GM12878 (cell line): ENCODE measurements around the gene SPP2. TPM values are rescaled to one million over a fixed set of nuclear protein-coding genes. Genes with fewer than 3 reads are reported as not detected.

Experiments used
- ATAC-seq: fragments of 200-7000 bp; cut with Tn5 transposase; 3 replicates; pipeline ENCODE4 v1.9.1; 2020; ENCODE audit warnings: mild to moderate bottlenecking, moderate library complexity
- BruUV-seq: library from RNA; stranded (reverse); fragments of 400-500 nt; replicated peaks from 2 replicates; lab custom pipeline; 2021; lab: Mats Ljungman, UMichigan
- CTCF ChIA-PET: fragments of 300-600 bp; sonication (Branson Sonifier 250); formaldehyde crosslinking; extraction: SDS; loops from one replicate; lab custom pipeline; 2021; ENCODE audit warnings: inconsistent platforms; lab: Yijun Ruan, JAX
- POLR2A ChIA-PET: fragments of 350-600 bp; formaldehyde crosslinking; extraction: SDS; loops from one replicate; lab custom pipeline; 2021; ENCODE audit warnings: inconsistent platforms; lab: Charles Lee
- RAD21 ChIA-PET: fragments of 300-600 bp; sonication (Branson Sonifier 250); formaldehyde crosslinking; loops from one replicate; lab custom pipeline; 2023; ENCODE audit warnings: antibody characterized with exemption; ENCODE audit not compliant: unreplicated experiment; lab: Charles Lee
- SMC1A ChIA-PET: fragments of 300-600 bp; sonication (Branson Sonifier 250); formaldehyde crosslinking; loops from one replicate; lab custom pipeline; 2023; ENCODE audit not compliant: unreplicated experiment, uncharacterized antibody; lab: Charles Lee
- DNase-seq: peaks from one replicate; pipeline ENCODE4 v3.0.0-alpha.2; 2011; ENCODE audit warnings: low read depth, low spot score
- FAIRE-seq: peaks from 3 replicates; lab custom pipeline; 2011; peaks lifted over from hg19 to GRCh38; lab: Jason Lieb, UNC
- H2AFZ ChIP-seq: 2 replicates; pipeline ENCODE4 v1.6.0; 2011; ENCODE audit warnings: low read depth, low read length, control low read depth; ENCODE audit not compliant: control insufficient read depth
- H3K27ac ChIP-seq: 2 replicates; pipeline ENCODE4 v1.5.1; 2011; ENCODE audit warnings: control low read depth; ENCODE audit not compliant: control insufficient read depth, insufficient read depth
- H3K27me3 ChIP-seq, 2 experiments: replicated peaks in 1 of 2; 2 replicates each; pipeline versions ENCODE4 v1.6.0 to v1.6.1; 2011; ENCODE audit warnings: low read length in 1 of 2; ENCODE audit not compliant: control insufficient read depth in 2 of 2, insufficient read depth in 2 of 2
- H3K36me3 ChIP-seq, 2 experiments: 2 replicates each; pipeline ENCODE4 v1.5.1; 2011; ENCODE audit warnings: low read length in 1 of 2; ENCODE audit not compliant: control insufficient read depth in 2 of 2, insufficient read depth in 2 of 2
- H3K4me1 ChIP-seq: 2 replicates; pipeline ENCODE4 v1.6.1; 2011; ENCODE audit warnings: mild to moderate bottlenecking, low read length, moderate library complexity, mixed read lengths; ENCODE audit not compliant: control insufficient read depth, insufficient read depth
- H3K4me2 ChIP-seq: 2 replicates; pipeline ENCODE4 v1.6.0; 2011; ENCODE audit warnings: control low read depth; ENCODE audit not compliant: control insufficient read depth, insufficient read depth
- H3K4me3 ChIP-seq: fragments of 200-600 bp; sonication (generic); 2 replicates; pipeline ENCODE4 v1.5.1; 2016
- H3K79me2 ChIP-seq: 2 replicates; pipeline ENCODE4 v1.6.0; 2011; ENCODE audit warnings: low read length; ENCODE audit not compliant: control insufficient read depth, insufficient read depth
- H3K9ac ChIP-seq: 2 replicates; pipeline ENCODE4 v1.8.0; 2011; ENCODE audit warnings: low read length, control low read depth, mixed read lengths; ENCODE audit not compliant: control insufficient read depth, insufficient read depth
- H3K9me3 ChIP-seq: replicated peaks from 3 replicates; pipeline ENCODE4 v1.5.1; 2011; ENCODE audit warnings: mild to moderate bottlenecking, low read length; ENCODE audit not compliant: control insufficient read depth, insufficient read depth
- H4K20me1 ChIP-seq: 2 replicates; pipeline ENCODE4 v1.6.0; 2011; ENCODE audit not compliant: control insufficient read depth, insufficient read depth
- ATF7 ChIP-seq: fragments of 450-650 bp; IDR thresholded peaks from 2 replicates; pipeline ENCODE4 v1.6.1; 2016; ENCODE audit warnings: low read depth, mild to moderate bottlenecking
- DPF2 ChIP-seq: fragments of 450-650 bp; IDR thresholded peaks from 2 replicates; pipeline ENCODE4 v1.6.1; 2017; ENCODE audit warnings: mild to moderate bottlenecking
- RFX5 ChIP-seq: IDR thresholded peaks from 2 replicates; pipeline ENCODE4 v1.6.1; 2011; ENCODE audit warnings: low read depth, low read length, improper control_type of control experiment
- SMAD1 ChIP-seq: fragments of 450-650 bp; IDR thresholded peaks from 2 replicates; pipeline ENCODE4 v1.6.1; 2018; ENCODE audit warnings: mild to moderate bottlenecking, low read depth; ENCODE audit not compliant: partially characterized antibody
- WGBS: methylation state at CpG from one replicate; pipeline ENCODE4 v1.1.6; 2016; ENCODE audit warnings: low lambda C conversion rate; ENCODE audit not compliant: insufficient replicate concordance, insufficient coverage; ENCODE audit errors: missing lambda C conversion rate; 5-methylcytosine and 5-hydroxymethylcytosine counted together
- in situ Hi-C: fragments of 300-500 bp; cut with MboI; formaldehyde crosslinking; loops from 9 replicates; pipeline ENCODE4 v1.14.3; 2018; ENCODE audit warnings: mixed read lengths
- intact Hi-C: fragments of 100-400 bp; cut with micrococcal nuclease; formaldehyde crosslinking; loops from one replicate; pipeline ENCODE4 v1.14.2; 2022; ENCODE audit not compliant: unreplicated experiment
- polyA plus RNA-seq, 11 experiments: library from polyadenylated mRNA; depleted of rRNA in 4 of 11; unstranded in 6 of 11; stranded (reverse) in 5 of 11; fragments of >200 nt; fragmentation: Nextera tagmentation in 4 of 11; fragmentation: Illumina TruSeq in 1 of 11; extraction: Ambion mirVana in 4 of 11; extraction: Trizol in 1 of 11; gene quantifications; 1 replicate in 1 of 11; 2 replicates in 10 of 11; pipeline versions ENCODE4 v1.2.1 to v1.2.3, GENCODE V29; 2011 to 2016; ENCODE audit warnings: inconsistent platforms in 2 of 11, missing spikeins in 2 of 11, low read depth in 1 of 11
- total RNA-seq, 4 experiments: library from RNA; depleted of rRNA in 3 of 4; stranded (reverse); fragments of >200 nt in 3 of 4; fragmentation: Illumina TruSeq in 1 of 4; extraction: Trizol in 1 of 4; gene quantifications; 2 replicates each; pipeline versions ENCODE4 v1.2.1 to v1.2.3, GENCODE V29; 2013 to 2021
- TF ChIP-seq, protein P1 (sequence below): IDR thresholded peaks from 2 replicates; pipeline ENCODE4 v1.6.1; 2011; ENCODE audit warnings: borderline replicate concordance, low read depth, mild to moderate bottlenecking, moderate library complexity, low read length; ENCODE audit not compliant: insufficient read depth, poor library complexity, severe bottlenecking

The SPP2 gene
- total and polyA plus RNA-seq, 10 of the 15 experiments (the other 5 are each of a cell fraction or from before 2014, with no cell fraction given), result not detected

DNA sequence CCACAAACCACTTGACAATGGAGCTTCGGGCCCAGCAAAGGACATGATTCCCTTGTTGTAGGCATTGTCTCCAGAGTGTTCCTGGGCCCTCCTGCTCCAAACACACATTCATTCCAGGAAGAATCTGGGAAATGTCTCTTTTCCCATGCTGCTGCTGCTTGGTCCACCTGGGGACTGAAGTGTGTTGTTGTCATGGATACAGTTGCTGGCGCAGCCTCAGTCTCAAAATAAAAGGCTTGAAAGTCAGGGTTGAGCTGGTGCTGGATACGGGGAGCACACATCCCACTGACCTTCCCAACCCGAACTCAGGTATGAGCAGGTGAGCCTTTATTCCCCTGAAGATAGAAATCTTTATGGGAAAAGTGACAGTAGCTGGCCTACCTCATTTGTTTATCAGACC is 30.6 kb upstream of the SPP2 start:
- Histone ChIP-seq H3K9me3 (no peaks in the 10 kb centered on the region; the same call in 1 of the 3 replicates), H3K27me3 (peaks cover 1 to 6% of the 10 kb centered on the region in 2 experiments; a peak in 2 of 4 replicates), H4K20me1 (no peaks in the 10 kb centered on the region)
- no peak for TF ChIP-seq ATF7
- TF ChIP-seq, all 136 proteins: peak for 0
- Histone ChIP-seq H3K4me1 (no peaks in the 10 kb centered on the region), H3K79me2 (no peaks in the 10 kb centered on the region), H2AFZ (no peak overlapping the region), H3K36me3 (no peaks in the 10 kb centered on the region), H3K27ac (no peak overlapping the region), H3K4me3 (no peak overlapping the region), H3K9ac (no peak overlapping the region), H3K4me2 (no peak overlapping the region)
- SMC1A ChIA-PET, result interaction anchor here (0.9 kb wide), 1 partner anchor 11 kb away, joined by 3 read pairs; no protein-coding TSS in a partner anchor
- CTCF ChIA-PET, result no interaction called here
- in situ Hi-C loops, result no loop called here
- intact Hi-C loops, result no loop called here
- RAD21 ChIA-PET, result no interaction called here
- DNase-seq (no peak), FAIRE-seq (no peak), ATAC-seq (no peak)
- POLR2A ChIA-PET, result no interaction called here
- 21% methylated on average over 4 of the region's 4 CpGs for WGBS
- no TSS peak for BruUV-seq

DNA sequence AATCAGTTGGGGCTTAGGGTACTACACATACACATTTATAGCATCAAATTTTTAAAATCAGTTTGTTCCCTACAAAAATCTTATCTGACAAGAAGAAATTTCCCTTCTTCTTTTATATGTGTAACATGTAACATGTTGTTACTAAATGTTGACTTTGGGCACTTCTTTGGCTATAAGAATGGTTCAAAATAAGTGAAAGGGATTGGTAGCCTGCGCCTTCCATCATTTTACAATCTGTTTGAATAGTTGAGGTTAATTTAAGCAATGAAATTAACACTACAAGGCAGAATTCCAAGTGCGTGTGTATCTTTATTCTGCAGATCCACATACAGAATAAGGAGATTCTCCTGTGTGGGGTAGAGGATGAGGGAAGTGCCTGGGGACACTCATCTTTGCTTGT is 30.2 kb upstream of the SPP2 start:
- TF ChIP-seq DPF2, result no peak
- TF ChIP-seq RFX5, result no peak
- TF ChIP-seq SMAD1, result no peak
- TF ChIP-seq, protein P1, sequence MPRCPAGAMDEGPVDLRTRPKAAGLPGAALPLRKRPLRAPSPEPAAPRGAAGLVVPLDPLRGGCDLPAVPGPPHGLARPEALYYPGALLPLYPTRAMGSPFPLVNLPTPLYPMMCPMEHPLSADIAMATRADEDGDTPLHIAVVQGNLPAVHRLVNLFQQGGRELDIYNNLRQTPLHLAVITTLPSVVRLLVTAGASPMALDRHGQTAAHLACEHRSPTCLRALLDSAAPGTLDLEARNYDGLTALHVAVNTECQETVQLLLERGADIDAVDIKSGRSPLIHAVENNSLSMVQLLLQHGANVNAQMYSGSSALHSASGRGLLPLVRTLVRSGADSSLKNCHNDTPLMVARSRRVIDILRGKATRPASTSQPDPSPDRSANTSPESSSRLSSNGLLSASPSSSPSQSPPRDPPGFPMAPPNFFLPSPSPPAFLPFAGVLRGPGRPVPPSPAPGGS, result no peak
- Histone ChIP-seq H3K36me3 (no peaks in the 10 kb centered on the region), H3K9me3 (no peaks in the 10 kb centered on the region; the same call in 1 of the 3 replicates), H3K4me1 (peaks cover 3% of the 10 kb centered on the region; the same call in 1 of the 2 replicates), H2AFZ (no peak overlapping the region), H3K79me2 (no peaks in the 10 kb centered on the region), H3K9ac (no peak overlapping the region), H3K4me3 (no peak overlapping the region), H3K27me3 (peaks cover 1 to 5% of the 10 kb centered on the region in 2 experiments; a peak in 2 of 4 replicates), H3K27ac (no peak overlapping the region), H4K20me1 (no peaks in the 10 kb centered on the region), H3K4me2 (no peak overlapping the region)
- ChIA-PET SMC1A (interaction anchor here (0.9 kb wide), 1 partner anchor 11 kb away, joined by 3 read pairs; no protein-coding TSS in a partner anchor), CTCF (no interaction called here), POLR2A (no interaction called here), RAD21 (no interaction called here)
- ATAC-seq, result no peak
- intact Hi-C loops (no loop called here), in situ Hi-C loops (no loop called here)
- DNase-seq, result no peak
- BruUV-seq, result no TSS peak
- WGBS, result 46% methylated on average over 2 of the region's 2 CpGs
- no peak for FAIRE-seq
